Body of pancreas (tissue), 4 donors: ENCODE data around the gene TDRD9. TPM values are rescaled to one million over a fixed set of nuclear protein-coding genes. Genes with fewer than 3 reads are reported as not detected.

ENCODE experiments used
- ATAC-seq: fragments of 150-250 bp; one replicate; pipeline ENCODE4 v1.9.1; 2016
- DNase-seq, 4 donors: peaks; one replicate each; pipeline ENCODE4 v3.0.0-alpha.2; 2019
- H3K27ac ChIP-seq, 4 donors: fragments of 200-600 bp; sonication (generic); 1 replicate in 3 of 4; 2 replicates in 1 of 4; pipeline versions ENCODE4 v1.5.1 to v1.6.1; 2016 to 2019; ENCODE audit warnings: mild to moderate bottlenecking in 1 of 4, mixed read lengths in 1 of 4, moderate library complexity in 1 of 4
- H3K27me3 ChIP-seq, 2 donors: fragments of 200-600 bp; sonication (generic); one replicate each; pipeline ENCODE4 v1.6.0; 2016; ENCODE audit warnings: mild to moderate bottlenecking in 1 of 2
- H3K36me3 ChIP-seq, 2 donors: fragments of 200-600 bp; sonication (generic); replicated peaks in 1 of 2; 2 replicates each; pipeline ENCODE4 v1.5.1; 2016; ENCODE audit warnings: low read depth in 2 of 2; ENCODE audit not compliant: insufficient read depth in 1 of 2
- H3K4me1 ChIP-seq: fragments of 200-600 bp; sonication (generic); one replicate; pipeline ENCODE4 v1.6.0; 2016
- H3K4me3 ChIP-seq, 2 donors: fragments of 200-600 bp; sonication (generic); 1 replicate in 1 of 2; 2 replicates in 1 of 2; pipeline ENCODE4 v1.5.1; 2016 to 2019
- H3K9me3 ChIP-seq, 3 donors: fragments of 200-600 bp; sonication (generic); 1 replicate in 2 of 3; 2 replicates in 1 of 3; pipeline ENCODE4 v1.5.1; 2016
- POLR2A ChIP-seq, 3 donors: fragments of 450-650 bp; IDR thresholded peaks; one replicate each; pipeline ENCODE4 v1.6.1; 2016; ENCODE audit warnings: antibody characterized with exemption in 3 of 3, mild to moderate bottlenecking in 2 of 3
- WGBS, 2 donors: methylation state at CpG; one replicate each; pipeline ENCODE4 v1.1.5; 2017; 5-methylcytosine and 5-hydroxymethylcytosine counted together
- intact Hi-C: fragments of 100-400 bp; cut with DNase I; formaldehyde crosslinking; loops from one replicate; pipeline ENCODE4 v1.15.1; 2023
- total RNA-seq, 2 donors: library from RNA; depleted of rRNA; stranded (reverse); fragments of >200 nt; gene quantifications; one replicate each; pipeline ENCODE4 v1.1.0, GENCODE V29; 2016
- TF ChIP-seq, protein P1 (sequence below), 7 experiments: fragments of 450-650 bp in 4 of 7; fragments of 200-600 bp in 3 of 7; sonication (generic) in 3 of 7; IDR thresholded peaks; one replicate each; pipeline ENCODE4 v1.5.1; 2016 to 2019; ENCODE audit warnings: antibody characterized with exemption in 7 of 7

The TDRD9 gene
- total RNA-seq, 2 donors from 2014 or later: 2.0 to 4.7 TPM

DNA sequence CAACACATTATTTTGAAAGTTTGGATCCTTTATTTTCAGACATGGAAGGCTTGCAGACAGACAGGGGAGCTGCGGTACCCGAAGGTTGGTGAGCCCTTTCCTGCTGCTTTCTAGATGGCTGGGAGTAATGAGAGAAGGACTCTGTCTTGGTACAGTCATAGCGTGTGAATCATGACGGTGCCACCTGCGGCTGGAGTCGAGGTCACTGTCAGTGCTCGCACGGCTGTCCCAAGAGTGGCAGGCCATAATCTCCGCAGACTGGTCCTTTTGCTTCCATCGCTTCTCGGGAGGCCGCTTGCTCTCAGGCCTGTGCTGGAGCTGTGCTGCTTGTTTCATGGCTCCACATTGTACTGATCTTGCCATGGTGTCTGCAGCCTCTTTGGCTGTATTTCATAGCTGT lies 78.9 kb downstream of the TDRD9 start:
- no peaks in the 10 kb centered on the region for H3K36me3 ChIP-seq
- intact Hi-C loops: no loop called here
- H3K4me1 ChIP-seq: peaks cover 6% of the 10 kb centered on the region
- no peak overlapping the region for H3K4me3 ChIP-seq
- no peak overlapping the region for H3K27ac ChIP-seq
- TF ChIP-seq POLR2A (IDR thresholded peaks at IDR 0.05): no peak
- TF ChIP-seq, protein P1, sequence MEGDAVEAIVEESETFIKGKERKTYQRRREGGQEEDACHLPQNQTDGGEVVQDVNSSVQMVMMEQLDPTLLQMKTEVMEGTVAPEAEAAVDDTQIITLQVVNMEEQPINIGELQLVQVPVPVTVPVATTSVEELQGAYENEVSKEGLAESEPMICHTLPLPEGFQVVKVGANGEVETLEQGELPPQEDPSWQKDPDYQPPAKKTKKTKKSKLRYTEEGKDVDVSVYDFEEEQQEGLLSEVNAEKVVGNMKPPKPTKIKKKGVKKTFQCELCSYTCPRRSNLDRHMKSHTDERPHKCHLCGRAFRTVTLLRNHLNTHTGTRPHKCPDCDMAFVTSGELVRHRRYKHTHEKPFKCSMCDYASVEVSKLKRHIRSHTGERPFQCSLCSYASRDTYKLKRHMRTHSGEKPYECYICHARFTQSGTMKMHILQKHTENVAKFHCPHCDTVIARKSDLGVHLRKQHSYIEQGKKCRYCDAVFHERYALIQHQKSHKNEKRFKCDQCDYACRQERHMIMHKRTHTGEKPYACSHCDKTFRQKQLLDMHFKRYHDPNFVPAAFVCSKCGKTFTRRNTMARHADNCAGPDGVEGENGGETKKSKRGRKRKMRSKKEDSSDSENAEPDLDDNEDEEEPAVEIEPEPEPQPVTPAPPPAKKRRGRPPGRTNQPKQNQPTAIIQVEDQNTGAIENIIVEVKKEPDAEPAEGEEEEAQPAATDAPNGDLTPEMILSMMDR (IDR thresholded peaks at IDR 0.05): no peak
- H3K9me3 ChIP-seq: no peaks in the 10 kb centered on the region
- no peaks in the 10 kb centered on the region for H3K27me3 ChIP-seq
- ATAC-seq: no peak
- DNase-seq: no peak
- 85 to 91% methylated on average over 8 to 12 of the region's 12 CpGs for WGBS, 2 donors

DNA sequence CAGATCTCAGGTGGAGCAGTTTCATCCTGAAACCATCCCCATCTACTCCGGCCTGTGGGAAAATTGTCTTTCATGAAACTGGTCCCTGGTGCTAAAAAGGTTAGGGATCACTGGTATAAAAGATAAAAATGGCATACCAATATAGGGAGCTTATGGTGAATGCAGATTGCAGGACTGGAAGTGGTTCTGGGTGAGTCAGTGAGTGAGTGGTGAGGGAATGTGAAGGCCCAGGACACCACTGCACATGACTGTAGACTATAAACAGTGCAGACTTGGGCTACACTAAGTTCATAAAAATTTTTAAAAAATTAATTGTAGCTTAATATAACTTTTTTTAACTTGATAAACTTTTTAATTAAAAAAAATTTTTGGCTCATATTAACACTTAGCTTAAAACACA lies 81.0 kb downstream of the TDRD9 start:
- TF ChIP-seq, protein P1 (IDR thresholded peaks at IDR 0.05): no peak
- TF ChIP-seq POLR2A (IDR thresholded peaks at IDR 0.05): no peak
- intact Hi-C loops: no loop called here
- no peak overlapping the region for H3K27ac ChIP-seq
- no peaks in the 10 kb centered on the region for H3K36me3 ChIP-seq
- H3K27me3 ChIP-seq: no peaks in the 10 kb centered on the region
- WGBS, 2 donors: 90 to 91% methylated on average over 1 of the region's 1 CpG
- H3K4me3 ChIP-seq: no peak overlapping the region
- DNase-seq: no peak
- no peak for ATAC-seq
- H3K4me1 ChIP-seq: peaks cover 8% of the 10 kb centered on the region
- H3K9me3 ChIP-seq: no peaks in the 10 kb centered on the region

DNA sequence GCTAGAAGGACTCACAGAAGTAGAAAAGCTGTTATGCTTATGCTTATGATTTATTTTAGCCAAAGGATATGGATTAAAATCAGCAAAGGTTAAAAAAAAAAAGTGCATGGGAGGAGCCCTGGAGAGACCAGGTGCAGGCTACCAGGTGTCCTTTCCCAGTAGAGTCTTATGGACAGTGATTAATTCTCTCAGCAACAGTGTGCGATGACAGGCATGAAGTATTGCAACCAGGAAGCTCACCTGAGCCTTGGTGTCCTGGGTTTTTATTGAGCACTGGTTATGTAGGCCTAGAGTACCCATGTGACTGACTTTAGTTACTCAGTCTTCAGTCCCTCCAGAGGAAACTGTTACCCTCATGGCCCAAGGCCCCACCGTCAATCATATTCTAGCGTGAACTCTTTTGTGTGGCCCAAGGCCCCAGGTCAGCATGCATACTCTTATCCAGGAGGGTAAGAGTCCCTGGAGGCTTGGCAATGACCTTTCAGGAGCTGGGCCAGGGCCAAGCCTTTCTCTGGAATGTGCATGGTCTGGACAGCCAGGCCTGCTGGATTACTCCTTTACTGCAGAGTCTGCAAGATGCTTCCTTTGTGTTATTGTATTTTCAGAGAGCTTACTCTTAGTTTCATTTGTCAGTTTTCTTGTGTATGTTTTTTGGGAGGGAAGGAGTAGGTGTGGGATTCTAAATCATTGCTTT lies 83.7 kb downstream of the TDRD9 start:
- 36 to 41% methylated on average over 1 to 3 of the region's 3 CpGs for WGBS, 2 donors

DNA sequence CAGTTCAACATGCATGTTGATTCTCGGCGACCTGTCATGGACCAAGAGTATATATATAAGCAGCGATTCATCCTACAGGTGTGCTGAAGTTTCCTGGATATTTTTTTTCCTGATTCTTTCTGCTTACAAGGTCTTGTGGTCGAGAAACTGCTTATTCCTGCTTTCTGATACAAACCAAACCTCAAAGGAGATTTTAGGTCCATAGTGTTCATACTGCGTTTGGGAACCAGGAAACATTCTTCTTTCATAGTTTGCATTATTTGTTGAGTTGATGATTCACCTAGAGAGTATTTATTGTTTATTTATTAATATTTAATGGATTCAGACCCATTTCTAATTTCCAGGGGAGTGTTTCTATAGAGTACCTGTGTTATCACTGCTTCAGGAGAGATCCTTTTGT lies 86.5 kb downstream of the TDRD9 start:
- Histone ChIP-seq H3K27me3 (no peaks in the 10 kb centered on the region), H3K27ac (no peak overlapping the region), H3K4me1 (peaks cover 8% of the 10 kb centered on the region), H3K36me3 (no peaks in the 10 kb centered on the region), H3K9me3 (no peaks in the 10 kb centered on the region), H3K4me3 (no peak overlapping the region)
- ATAC-seq (no peak), DNase-seq (no peak)
- TF ChIP-seq, protein P1 (IDR thresholded peaks at IDR 0.05): no peak
- TF ChIP-seq POLR2A (IDR thresholded peaks at IDR 0.05): no peak
- WGBS, 2 donors: 83 to 89% methylated on average over 5 of the region's 5 CpGs
- intact Hi-C loops: no loop called here

More for the DNA sequence above, 83.7 kb downstream of the TDRD9 start:
- Histone ChIP-seq H3K36me3 (no peaks in the 10 kb centered on the region), H3K4me1 (peaks cover 8% of the 10 kb centered on the region), H3K4me3 (no peak overlapping the region), H3K27me3 (no peaks in the 10 kb centered on the region), H3K9me3 (no peaks in the 10 kb centered on the region), H3K27ac (peak overlapping the region in 2 of 4 donors; percentile 1 to 36)
- intact Hi-C loops: no loop called here
- ATAC-seq (peak; percentile 58), DNase-seq (peak; percentile 32 to 56 (median 46))
- TF ChIP-seq, protein P1 (IDR thresholded peaks at IDR 0.05): no peak
- TF ChIP-seq POLR2A (IDR thresholded peaks at IDR 0.05): no peak
